H1 (cell line): Measurements from ENCODE around the gene GLDC. TPM values are rescaled to one million over a fixed set of nuclear protein-coding genes. Genes with fewer than 3 reads are reported as not detected.
A peak's percentile ranks its signal among the peaks of the same experiment; 100 is the strongest.

Experiments used
- CTCF ChIA-PET: fragments of 300-600 bp; sonication (Branson Sonifier 250); formaldehyde crosslinking; loops from one replicate; lab custom pipeline; 2021; ENCODE audit not compliant: partially characterized antibody; lab: Charles Lee
- POLR2A ChIA-PET: fragments of 300-600 bp; sonication (Branson Sonifier 250); formaldehyde crosslinking; loops from one replicate; lab custom pipeline; 2021; ENCODE audit warnings: inconsistent platforms; ENCODE audit not compliant: partially characterized antibody; lab: Charles Lee
- DNase-seq, 2 experiments: peaks; one replicate each; pipeline versions ENCODE4 v3.0.0 to v3.0.0-alpha.2; 2010 to 2022; ENCODE audit warnings: low spot score in 2 of 2, low read depth in 1 of 2, mixed read lengths in 1 of 2
- FAIRE-seq: peaks from 2 replicates; lab custom pipeline; 2011; peaks lifted over from hg19 to GRCh38; lab: Jason Lieb, UNC
- H2AFZ ChIP-seq: 2 replicates; pipeline ENCODE4 v1.8.1; 2012; ENCODE audit warnings: low read length, inconsistent platforms
- H2AK5ac ChIP-seq: 2 replicates; pipeline ENCODE4 v1.6.1; 2013; ENCODE audit warnings: low read depth, low read length
- H2BK120ac ChIP-seq: replicated peaks from 2 replicates; pipeline ENCODE3; 2013; ENCODE audit warnings: low read depth, low read length, inconsistent platforms
- H2BK12ac ChIP-seq: 2 replicates; pipeline ENCODE4 v1.6.1; 2013; ENCODE audit warnings: low read depth, low read length
- H2BK15ac ChIP-seq: 2 replicates; pipeline ENCODE4 v1.6.1; 2013; ENCODE audit warnings: low read length
- H2BK20ac ChIP-seq: 2 replicates; pipeline ENCODE4 v1.6.1; 2013; ENCODE audit warnings: low read length
- H2BK5ac ChIP-seq: 2 replicates; pipeline ENCODE4 v1.6.1; 2013; ENCODE audit warnings: low read depth, low read length
- H3K14ac ChIP-seq: 2 replicates; pipeline ENCODE4 v1.6.1; 2013; ENCODE audit warnings: inconsistent platforms; ENCODE audit not compliant: insufficient read length
- H3K18ac ChIP-seq: 2 replicates; pipeline ENCODE4 v1.6.1; 2013; ENCODE audit warnings: low read length; ENCODE audit errors: extremely low read depth
- H3K23ac ChIP-seq: 2 replicates; pipeline ENCODE4 v1.6.1; 2013; ENCODE audit warnings: inconsistent platforms; ENCODE audit not compliant: insufficient read length
- H3K23me2 ChIP-seq: 2 replicates; pipeline ENCODE4 v1.6.1; 2013; ENCODE audit warnings: low read depth, low read length
- H3K27ac ChIP-seq: 2 replicates; pipeline ENCODE4 v1.6.1; 2011; ENCODE audit warnings: low read depth, low read length, inconsistent platforms
- H3K27me3 ChIP-seq, 4 experiments: replicated peaks in 1 of 4; 1 replicate in 1 of 4; 2 replicates in 3 of 4; pipeline versions ENCODE4 v1.6.1 to v1.8.1; 2011 to 2013; ENCODE audit warnings: low read length in 3 of 4, mild to moderate bottlenecking in 3 of 4, inconsistent platforms in 2 of 4, mixed read lengths in 2 of 4, moderate library complexity in 1 of 4; ENCODE audit not compliant: control insufficient read depth in 3 of 4, insufficient read depth in 3 of 4; ENCODE audit errors: extremely low read depth in 1 of 4
- H3K36me3 ChIP-seq, 4 experiments: 2 replicates each; pipeline versions ENCODE4 v1.6.1 to v1.8.1; 2011 to 2013; ENCODE audit warnings: mild to moderate bottlenecking in 4 of 4, low read length in 3 of 4, moderate library complexity in 2 of 4, control low read depth in 1 of 4, inconsistent platforms in 1 of 4; ENCODE audit not compliant: insufficient read depth in 4 of 4, control insufficient read depth in 2 of 4
- H3K4ac ChIP-seq: replicated peaks from 2 replicates; pipeline ENCODE3; 2013; ENCODE audit warnings: low read length, low read depth, mixed read lengths, inconsistent platforms; ENCODE audit not compliant: insufficient read length
- H3K4me1 ChIP-seq, 4 experiments: replicated peaks in 1 of 4; 1 replicate in 1 of 4; 2 replicates in 3 of 4; pipeline versions ENCODE4 v1.6.1 to v1.8.1; 2011 to 2013; ENCODE audit warnings: low read length in 3 of 4, inconsistent platforms in 2 of 4, mixed read lengths in 1 of 4; ENCODE audit not compliant: insufficient read depth in 4 of 4, control insufficient read depth in 3 of 4
- H3K4me2 ChIP-seq, 2 experiments: 2 replicates each; pipeline versions ENCODE4 v1.6.1 to v1.8.1; 2011 to 2013; ENCODE audit warnings: low read depth in 2 of 2, low read length in 2 of 2, control low read depth in 1 of 2, inconsistent platforms in 1 of 2, mild to moderate bottlenecking in 1 of 2; ENCODE audit not compliant: insufficient read depth in 1 of 2
- H3K4me3 ChIP-seq, 4 experiments: fragments of 200-600, 300-600 bp in 1 of 4; sonication (generic), shearing (Covaris generic), sonication (Bioruptor Twin) in 1 of 4; 2 replicates each; pipeline versions ENCODE4 v1.5.1 to v1.8.1; 2011 to 2016; ENCODE audit warnings: low read length in 4 of 4, low read depth in 3 of 4, control low read depth in 2 of 4, inconsistent platforms in 2 of 4, mild to moderate bottlenecking in 2 of 4, mixed read lengths in 1 of 4, moderate library complexity in 1 of 4; ENCODE audit not compliant: insufficient read depth in 2 of 4; ENCODE audit errors: extremely low read depth in 1 of 4
- H3K56ac ChIP-seq: replicated peaks from 2 replicates; pipeline ENCODE3; 2013; ENCODE audit warnings: low read depth, mild to moderate bottlenecking, mixed read lengths, low read length, inconsistent platforms; ENCODE audit not compliant: insufficient read length
- H3K79me1 ChIP-seq: 2 replicates; pipeline ENCODE4 v1.6.1; 2013; ENCODE audit warnings: low read depth, low read length, control low read depth
- H3K79me2 ChIP-seq, 2 experiments: 2 replicates each; pipeline versions ENCODE4 v1.6.1 to v1.8.1; 2012 to 2013; ENCODE audit warnings: low read length in 2 of 2, mild to moderate bottlenecking in 2 of 2, inconsistent platforms in 1 of 2; ENCODE audit not compliant: insufficient read depth in 2 of 2, control insufficient read depth in 1 of 2
- H3K9ac ChIP-seq, 4 experiments: replicated peaks in 1 of 4; 1 replicate in 1 of 4; 2 replicates in 3 of 4; pipeline versions ENCODE4 v1.6.1 to v1.8.1; 2011 to 2013; ENCODE audit warnings: low read depth in 3 of 4, low read length in 3 of 4, control low read depth in 2 of 4, mild to moderate bottlenecking in 2 of 4, moderate library complexity in 2 of 4, inconsistent platforms in 1 of 4; ENCODE audit errors: extremely low read depth in 1 of 4
- H3K9me3 ChIP-seq, 2 experiments: 2 replicates each; pipeline versions ENCODE4 v1.6.1 to v1.8.1; 2012 to 2013; ENCODE audit warnings: mild to moderate bottlenecking in 2 of 2, moderate library complexity in 2 of 2, control low read depth in 1 of 2, inconsistent platforms in 1 of 2, low read depth in 1 of 2, low read length in 1 of 2, mixed read lengths in 1 of 2; ENCODE audit not compliant: insufficient read depth in 2 of 2
- H4K20me1 ChIP-seq, 2 experiments: replicated peaks in 1 of 2; 2 replicates each; pipeline versions ENCODE3 to v1.8.1; 2011 to 2013; ENCODE audit warnings: inconsistent platforms in 2 of 2, low read length in 2 of 2, mild to moderate bottlenecking in 1 of 2; ENCODE audit not compliant: insufficient read depth in 2 of 2, control insufficient read depth in 1 of 2
- H4K5ac ChIP-seq: 2 replicates; pipeline ENCODE4 v1.6.1; 2013; ENCODE audit warnings: low read length, low read depth, mixed read lengths, inconsistent platforms; ENCODE audit not compliant: insufficient read length
- H4K8ac ChIP-seq: 2 replicates; pipeline ENCODE4 v1.8.0; 2013; ENCODE audit warnings: mild to moderate bottlenecking, moderate library complexity, low read length, inconsistent platforms; ENCODE audit not compliant: insufficient read depth; ENCODE audit errors: extremely low read depth
- H4K91ac ChIP-seq: replicated peaks from 2 replicates; pipeline ENCODE3; 2013; ENCODE audit warnings: low read length, mixed read lengths, inconsistent platforms; ENCODE audit not compliant: insufficient read length
- GABPA ChIP-seq: IDR thresholded peaks from 2 replicates; pipeline ENCODE4 v1.6.1; 2011; ENCODE audit warnings: mild to moderate bottlenecking, low read length, moderate library complexity, borderline replicate concordance; ENCODE audit not compliant: insufficient read depth
- PHF8 ChIP-seq: fragments of 200-600 bp; sonication (generic); conservative IDR thresholded peaks from 2 replicates; pipeline ENCODE4 v1.7.1; 2012; ENCODE audit warnings: low read depth, mild to moderate bottlenecking, inconsistent platforms, low read length, moderate library complexity
- TBP ChIP-seq: IDR thresholded peaks from 2 replicates; pipeline ENCODE4 v1.6.1; 2011; ENCODE audit warnings: low read depth, low read length, improper control_type of control experiment
- TEAD4 ChIP-seq: IDR thresholded peaks from 2 replicates; pipeline ENCODE4 v1.6.1; 2012; ENCODE audit warnings: low read depth, low read length, inconsistent platforms, mixed read lengths
- YY1 ChIP-seq: IDR thresholded peaks from 2 replicates; pipeline ENCODE4 v1.6.1; 2011; ENCODE audit warnings: low read depth, mild to moderate bottlenecking, low read length
- WGBS, 2 experiments: shearing (Covaris generic) in 1 of 2; methylation state at CpG; one replicate each; pipeline versions ENCODE4 v1.1.6 to v1.1.7; 2013 to 2015; ENCODE audit warnings: low lambda C conversion rate in 2 of 2, mixed read lengths in 2 of 2, inconsistent platforms in 1 of 2, low coverage in 1 of 2, missing lambda C conversion rate in 1 of 2; ENCODE audit not compliant: insufficient replicate concordance in 2 of 2, insufficient coverage in 1 of 2, insufficient read length in 1 of 2; ENCODE audit errors: extremely low coverage in 1 of 2, missing lambda C conversion rate in 1 of 2; 5-methylcytosine and 5-hydroxymethylcytosine counted together
- polyA plus RNA-seq, 7 experiments: library from polyadenylated mRNA; depleted of rRNA in 3 of 7; stranded (reverse) in 5 of 7; unstranded in 2 of 7; fragments of >200 nt in 5 of 7; fragments of 200-250 nt in 2 of 7; gene quantifications; 1 replicate in 5 of 7; 2 replicates in 1 of 7; 4 replicates in 1 of 7; pipeline versions ENCODE4 v1.2.1 to v1.2.3, GENCODE V29; 2011 to 2013; ENCODE audit warnings: missing spikeins in 2 of 7, mixed read lengths in 2 of 7
- total RNA-seq: library from RNA; stranded (reverse); fragmentation: NEBNext Ultra II Directional; extraction: Animal tissue kit (Norgen Biotek cat#: 25700); gene quantifications from 2 replicates; pipeline ENCODE4 v1.2.1, GENCODE V29; 2021

Gene GLDC
- total and polyA plus RNA-seq, 2 of the 8 experiments (the other 6 are each of a cell fraction or from before 2014, with no cell fraction given): 48.8 to 101 TPM

DNA sequence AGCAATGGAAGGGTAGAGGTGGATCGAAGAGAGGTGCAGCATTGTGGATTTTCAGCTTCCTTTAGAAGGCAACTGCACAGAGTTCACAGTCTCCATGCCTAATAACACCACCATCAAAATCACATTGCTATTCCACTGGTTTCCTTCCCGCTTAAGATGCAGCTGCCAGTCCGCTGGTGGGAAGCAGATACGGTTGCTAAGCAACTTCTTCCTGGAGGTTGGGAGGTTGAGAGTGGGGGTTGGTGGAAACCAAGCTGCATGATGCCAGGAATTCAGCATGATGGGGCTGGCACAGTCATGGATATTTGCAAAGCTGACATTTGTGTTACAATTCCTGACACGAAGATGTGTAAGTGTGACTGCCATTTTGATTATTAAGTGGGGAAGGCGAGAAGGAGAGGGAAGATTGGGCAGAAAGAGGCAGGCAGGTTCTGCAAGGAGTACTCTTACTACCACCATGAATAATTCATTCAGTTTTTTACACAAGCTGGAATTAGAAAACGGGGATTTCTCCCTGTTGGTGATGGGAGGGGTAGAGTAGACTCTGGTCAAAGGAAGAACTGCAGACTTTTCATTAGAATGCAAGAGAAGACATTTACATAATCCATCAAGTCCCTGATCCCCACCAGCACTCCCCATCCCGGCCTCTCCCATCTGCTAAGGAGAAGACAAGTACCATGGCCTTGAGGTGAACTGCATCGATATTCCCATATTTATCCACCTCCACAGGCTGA, 87.5 kb downstream of the GLDC start:
- Histone ChIP-seq H3K79me1 (no peaks in the 10 kb centered on the region), H3K27me3 (no peaks in the 10 kb centered on the region), H2BK120ac (no peak overlapping the region), H2BK5ac (no peak overlapping the region), H3K9ac (no peak overlapping the region), H3K23me2 (no peaks in the 10 kb centered on the region), H3K79me2 (no peaks in the 10 kb centered on the region), H2BK15ac (no peak overlapping the region), H2AFZ (no peak overlapping the region), H3K36me3 (peaks cover 0 to 12% (median 3%) of the 10 kb centered on the region in 4 experiments; a peak in 5 of 8 replicates), H3K4ac (no peak overlapping the region), H3K18ac (no peak overlapping the region), H3K4me3 (no peak overlapping the region), H3K4me2 (no peak overlapping the region; a peak in 1 of 4 replicates), H3K27ac (no peak overlapping the region), H2AK5ac (no peak overlapping the region), H3K4me1 (peaks cover 0 to 5% (median 2%) of the 10 kb centered on the region in 4 experiments; a peak in 2 of 7 replicates), H4K91ac (no peak overlapping the region), H4K5ac (no peak overlapping the region), H2BK20ac (no peak overlapping the region), H3K14ac (no peak overlapping the region), H3K56ac (no peak overlapping the region), H4K8ac (no peak overlapping the region), H3K9me3 (no peaks in the 10 kb centered on the region), H4K20me1 (no peaks in the 10 kb centered on the region), H2BK12ac (no peak overlapping the region), H3K23ac (no peak overlapping the region)
- ChIA-PET POLR2A (no interaction called here), CTCF (interaction anchor here (0.7 kb wide), 1 partner anchor 73 kb away, joined by 3 read pairs; no protein-coding TSS in a partner anchor)
- 84% methylated on average over 9 of the region's 9 CpGs; no CpG with 5 or more reads in 1 of the 2 experiments for WGBS, 2 experiments
- TF ChIP-seq TBP (no peak), TEAD4 (0 out of 2 replicates have a peak, but pooled peaks have one; percentile 30), PHF8 (no peak), GABPA (no peak), YY1 (no peak)
- no peak for FAIRE-seq
- DNase-seq: no peak
